ENCODE measurements around the gene SF3B1. TPM values are rescaled to one million over a fixed set of nuclear protein-coding genes. Genes with fewer than 3 reads are reported as not detected.
"Not testable (repeated sequence)": the region's sequence is repeated elsewhere in the genome, so short reads cannot be mapped to it uniquely, and the experiment has no call there.

The SF3B1 gene
- total and polyA plus RNA-seq, 3 experiments from 2014 or later, result 153 to 287 (median 281) TPM

GRCh38 chr2:197377670-197378069, 57.2 kb downstream of the SF3B1 start:
- Mint-ChIP-seq H3K4me3 (no peak overlapping the region), H3K4me1 (peaks cover 3 to 18% (median 10%) of the 10 kb centered on the region in 3 donors), H3K36me3 (no peaks in the 10 kb centered on the region), H3K27ac (no peak overlapping the region), H3K9me3 (no peaks in the 10 kb centered on the region), H3K27me3 (peaks cover 3 to 6% of the 10 kb centered on the region in 2 donors)
- no peaks in the 10 kb centered on the region for H3K27me3 ChIP-seq (ENCODE audit: insufficient read depth, low read length, poor library complexity, severe bottlenecking)
- no peaks in the 10 kb centered on the region for H3K36me3 ChIP-seq (ENCODE audit: insufficient read depth, low read length)
- ChIA-PET CTCF (interaction anchor here (0.7 to 2.1 kb wide), 15 partner anchors 9 to 367 kb away, joined by 3 to 12 read pairs (median 3); no protein-coding TSS in a partner anchor), POLR2A (no interaction called here)
- no peak overlapping the region for H3K27ac ChIP-seq (ENCODE audit: low read depth, low read length)
- H3K4me1 ChIP-seq (ENCODE audit: insufficient read depth, low read length), result peaks cover 6% of the 10 kb centered on the region
- no peak overlapping the region for H3K4me3 ChIP-seq (ENCODE audit: low read length)
- DNase-seq, result no peak
- no peaks in the 10 kb centered on the region for H3K9me3 ChIP-seq (ENCODE audit: low read length)

- ChIA-PET CTCF (interaction anchor here (1.0 to 2.3 kb wide), 2 partner anchors 17 to 259 kb away, joined by 3 to 7 read pairs; no protein-coding TSS in a partner anchor), POLR2A (no interaction called here)
- H3K4me1 Mint-ChIP-seq, result peaks cover 15 to 25% (median 23%) of the 10 kb centered on the region in 3 donors
- Histone ChIP-seq H3K36me3 (ENCODE audit: insufficient read depth, low read length) (no peaks in the 10 kb centered on the region), H3K4me3 (ENCODE audit: low read length) (no peak overlapping the region), H3K4me1 (ENCODE audit: insufficient read depth, low read length) (peaks cover 9% of the 10 kb centered on the region), H3K9me3 (ENCODE audit: low read length) (no peaks in the 10 kb centered on the region), H3K27me3 (ENCODE audit: insufficient read depth, low read length, poor library complexity, severe bottlenecking) (no peaks in the 10 kb centered on the region), H3K27ac (ENCODE audit: low read depth, low read length) (no peak overlapping the region)
- no peak overlapping the region for H3K4me3 Mint-ChIP-seq
- H3K27ac Mint-ChIP-seq, result peak overlapping the region in 1 of 8 donors; percentile 33
- H3K36me3 Mint-ChIP-seq, result no peaks in the 10 kb centered on the region
- no peaks in the 10 kb centered on the region for H3K9me3 Mint-ChIP-seq
- peaks cover 0 to 5% of the 10 kb centered on the region in 2 donors for H3K27me3 Mint-ChIP-seq
- DNase-seq, result no peak
Observed at GRCh38 chr2:197372592-197372991, 62.2 kb downstream of the SF3B1 start.

- peaks cover 15 to 19% (median 18%) of the 10 kb centered on the region in 3 donors for H3K4me1 Mint-ChIP-seq
- POLR2A ChIA-PET, result not testable (repeated sequence)
- CTCF ChIA-PET, result interaction anchor here (2.0 kb wide), 1 partner anchor 258 kb away, joined by 5 read pairs; no protein-coding TSS in a partner anchor
Observed at GRCh38 chr2:197370664-197371063, 64.2 kb downstream of the SF3B1 start.

GRCh38 chr2:197369933-197370320, 64.9 kb downstream of the SF3B1 start:
- no peak for DNase-seq
- peaks cover 15 to 19% (median 18%) of the 10 kb centered on the region in 3 donors for H3K4me1 Mint-ChIP-seq
- CTCF ChIA-PET, result interaction anchor here (1.1 kb wide), 1 partner anchor 176 kb away, joined by 3 read pairs; no protein-coding TSS in a partner anchor
- Histone ChIP-seq H3K27ac (ENCODE audit: low read depth, low read length) (no peak overlapping the region), H3K4me1 (ENCODE audit: insufficient read depth, low read length) (peaks cover 9% of the 10 kb centered on the region), H3K27me3 (ENCODE audit: insufficient read depth, low read length, poor library complexity, severe bottlenecking) (no peaks in the 10 kb centered on the region), H3K4me3 (ENCODE audit: low read length) (no peak overlapping the region), H3K36me3 (ENCODE audit: insufficient read depth, low read length) (no peaks in the 10 kb centered on the region), H3K9me3 (ENCODE audit: low read length) (no peaks in the 10 kb centered on the region)
- H3K27me3 Mint-ChIP-seq, result peaks cover 0 to 5% of the 10 kb centered on the region in 2 donors
- H3K4me3 Mint-ChIP-seq, result no peak overlapping the region
- H3K9me3 Mint-ChIP-seq, result no peaks in the 10 kb centered on the region
- H3K27ac Mint-ChIP-seq, result peak overlapping the region in 2 of 8 donors; percentile 48 to 90
- no peaks in the 10 kb centered on the region for H3K36me3 Mint-ChIP-seq
- POLR2A ChIA-PET, result no interaction called here

More at GRCh38 chr2:197370664-197371063, 64.2 kb downstream of the SF3B1 start:
- H3K4me3 ChIP-seq (ENCODE audit: low read length); H3K36me3 Mint-ChIP-seq; H3K27me3 ChIP-seq (ENCODE audit: insufficient read depth, low read length, poor library complexity, severe bottlenecking); H3K4me1 ChIP-seq (ENCODE audit: insufficient read depth, low read length); H3K4me3 Mint-ChIP-seq; H3K27me3 Mint-ChIP-seq; H3K9me3 Mint-ChIP-seq; H3K27ac ChIP-seq (ENCODE audit: low read depth, low read length); H3K36me3 ChIP-seq (ENCODE audit: insufficient read depth, low read length); H3K27ac Mint-ChIP-seq; H3K9me3 ChIP-seq (ENCODE audit: low read length): not testable (repeated sequence)
- peak in 1 of 5 donors; percentile 41 for DNase-seq

GRCh38 chr2:197369228-197369932, 65.4 kb downstream of the SF3B1 start:
- Mint-ChIP-seq H3K27ac (peak overlapping the region in 5 of 8 donors; percentile 32 to 90 (median 40)), H3K36me3 (no peaks in the 10 kb centered on the region), H3K9me3 (no peaks in the 10 kb centered on the region), H3K4me3 (peak overlapping the region in 1 of 7 donors; percentile 9), H3K4me1 (peaks cover 15 to 19% (median 18%) of the 10 kb centered on the region in 3 donors), H3K27me3 (peaks cover 0 to 5% of the 10 kb centered on the region in 2 donors)
- H3K9me3 ChIP-seq (ENCODE audit: low read length), result no peaks in the 10 kb centered on the region
- no peaks in the 10 kb centered on the region for H3K27me3 ChIP-seq (ENCODE audit: insufficient read depth, low read length, poor library complexity, severe bottlenecking)
- no peaks in the 10 kb centered on the region for H3K36me3 ChIP-seq (ENCODE audit: insufficient read depth, low read length)
- no peak for DNase-seq
- peaks cover 9% of the 10 kb centered on the region for H3K4me1 ChIP-seq (ENCODE audit: insufficient read depth, low read length)
- POLR2A ChIA-PET, result no interaction called here
- no peak overlapping the region for H3K4me3 ChIP-seq (ENCODE audit: low read length)
- CTCF ChIA-PET, result interaction anchor here (1.1 kb wide), 1 partner anchor 175 kb away, joined by 3 read pairs; no protein-coding TSS in a partner anchor
- H3K27ac ChIP-seq (ENCODE audit: low read depth, low read length), result no peak overlapping the region

GRCh38 chr2:197368412-197368811, 66.4 kb downstream of the SF3B1 start:
- Mint-ChIP-seq H3K27ac (no peak overlapping the region), H3K36me3 (no peaks in the 10 kb centered on the region), H3K4me1 (peaks cover 14 to 19% (median 15%) of the 10 kb centered on the region in 3 donors), H3K9me3 (no peaks in the 10 kb centered on the region), H3K27me3 (peaks cover 0 to 2% of the 10 kb centered on the region in 2 donors), H3K4me3 (no peak overlapping the region)
- ChIA-PET CTCF (no interaction called here), POLR2A (no interaction called here)
- H3K36me3 ChIP-seq (ENCODE audit: insufficient read depth, low read length), result no peaks in the 10 kb centered on the region
- no peak for DNase-seq
- H3K9me3 ChIP-seq (ENCODE audit: low read length), result no peaks in the 10 kb centered on the region
- no peak overlapping the region for H3K27ac ChIP-seq (ENCODE audit: low read depth, low read length)
- H3K4me1 ChIP-seq (ENCODE audit: insufficient read depth, low read length), result peaks cover 9% of the 10 kb centered on the region
- H3K27me3 ChIP-seq (ENCODE audit: insufficient read depth, low read length, poor library complexity, severe bottlenecking), result no peaks in the 10 kb centered on the region
- no peak overlapping the region for H3K4me3 ChIP-seq (ENCODE audit: low read length)

GRCh38 chr2:197363998-197364397, 70.8 kb downstream of the SF3B1 start:
- Mint-ChIP-seq H3K4me1 (peaks cover 7 to 11% (median 9%) of the 10 kb centered on the region in 3 donors), H3K27ac (no peak overlapping the region)
- POLR2A ChIA-PET, result no interaction called here

GRCh38 chr2:197360744-197361156, 74.1 kb downstream of the SF3B1 start:
- Mint-ChIP-seq H3K9me3 (no peaks in the 10 kb centered on the region), H3K4me3 (no peak overlapping the region), H3K4me1 (peaks cover 4 to 20% (median 15%) of the 10 kb centered on the region in 3 donors), H3K27me3 (no peaks in the 10 kb centered on the region), H3K36me3 (no peaks in the 10 kb centered on the region), H3K27ac (no peak overlapping the region)
- no peaks in the 10 kb centered on the region for H3K27me3 ChIP-seq (ENCODE audit: insufficient read depth, low read length, poor library complexity, severe bottlenecking)
- H3K36me3 ChIP-seq (ENCODE audit: insufficient read depth, low read length), result no peaks in the 10 kb centered on the region
- no peak overlapping the region for H3K4me3 ChIP-seq (ENCODE audit: low read length)
- POLR2A ChIA-PET, result no interaction called here
- H3K4me1 ChIP-seq (ENCODE audit: insufficient read depth, low read length), result peaks cover 9% of the 10 kb centered on the region
- no peaks in the 10 kb centered on the region for H3K9me3 ChIP-seq (ENCODE audit: low read length)
- CTCF ChIA-PET, result interaction anchor here (0.7 to 0.9 kb wide), 2 partner anchors 177 to 247 kb away, joined by 3 read pairs; no protein-coding TSS in a partner anchor
- no peak for DNase-seq
- no peak overlapping the region for H3K27ac ChIP-seq (ENCODE audit: low read depth, low read length)

More at GRCh38 chr2:197363998-197364397, 70.8 kb downstream of the SF3B1 start:
- Mint-ChIP-seq H3K36me3 (no peaks in the 10 kb centered on the region), H3K27me3 (peaks cover 0 to under 1% of the 10 kb centered on the region in 2 donors), H3K4me3 (no peak overlapping the region), H3K9me3 (no peaks in the 10 kb centered on the region)
- Histone ChIP-seq H3K27ac (ENCODE audit: low read depth, low read length) (no peak overlapping the region), H3K4me1 (ENCODE audit: insufficient read depth, low read length) (peaks cover 3% of the 10 kb centered on the region), H3K4me3 (ENCODE audit: low read length) (no peak overlapping the region), H3K27me3 (ENCODE audit: insufficient read depth, low read length, poor library complexity, severe bottlenecking) (no peaks in the 10 kb centered on the region), H3K9me3 (ENCODE audit: low read length) (no peaks in the 10 kb centered on the region), H3K36me3 (ENCODE audit: insufficient read depth, low read length) (no peaks in the 10 kb centered on the region)
- no peak for DNase-seq
- CTCF ChIA-PET, result interaction anchor here (1.0 kb wide), 1 partner anchor 250 kb away, joined by 4 read pairs; no protein-coding TSS in a partner anchor
